ENCODE measurements around the gene RPRD1B.
A peak's percentile ranks its signal among the peaks of the same experiment; 100 is the strongest.
"Not testable (repeated sequence)": the region's sequence is repeated elsewhere in the genome, so short reads cannot be mapped to it uniquely, and the experiment has no call there.

Gene RPRD1B

DNA sequence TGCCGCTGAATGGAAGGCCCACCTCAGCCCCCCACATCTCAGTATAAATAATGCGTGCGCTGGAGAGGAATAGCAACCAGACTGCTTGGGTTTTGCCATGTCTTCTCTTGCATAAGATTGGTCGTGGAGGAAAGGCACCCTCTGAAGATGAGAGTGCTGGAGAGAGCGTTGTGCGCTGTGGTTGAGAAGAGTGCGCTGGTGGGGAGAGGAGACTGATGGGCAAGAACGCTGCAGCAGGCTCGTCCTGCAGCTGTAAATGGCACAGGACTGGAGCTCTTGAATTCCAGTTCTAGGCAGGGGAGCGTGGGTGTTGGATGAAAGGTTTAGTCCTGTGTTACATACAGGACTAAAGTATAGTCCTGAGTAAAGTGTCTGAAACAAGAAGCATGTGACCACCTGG, 51.5 kb downstream of the RPRD1B start:
- H3K27me3 Mint-ChIP-seq = no peaks in the 10 kb centered on the region
- H3K27ac Mint-ChIP-seq = no peak overlapping the region
- no peak overlapping the region for H3K4me3 Mint-ChIP-seq
- no peak for DNase-seq
- H3K36me3 Mint-ChIP-seq (ENCODE audit: low read depth) = peaks cover 32% of the 10 kb centered on the region
- ATAC-seq = no peak
- no peaks in the 10 kb centered on the region for H3K9me3 Mint-ChIP-seq
- no peaks in the 10 kb centered on the region for H3K4me1 Mint-ChIP-seq

DNA sequence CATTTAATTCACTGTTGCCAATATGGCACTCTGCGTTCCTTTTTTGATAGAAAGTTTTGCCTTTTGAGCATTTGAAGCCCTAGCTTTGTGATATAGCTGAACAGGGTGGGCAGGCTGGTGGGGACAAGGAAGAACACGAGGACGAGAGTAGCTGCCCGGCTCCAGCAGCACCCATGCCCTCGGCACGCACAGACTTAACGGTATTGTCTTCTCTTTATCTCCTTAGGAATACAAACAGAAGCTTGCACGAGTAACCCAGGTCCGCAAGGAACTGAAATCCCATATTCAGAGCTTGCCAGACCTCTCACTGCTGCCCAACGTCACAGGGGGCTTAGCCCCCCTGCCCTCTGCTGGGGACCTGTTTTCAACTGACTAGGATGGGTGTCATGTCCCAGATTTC, 56.0 kb downstream of the RPRD1B start:
- peaks cover 27% of the 10 kb centered on the region for H3K36me3 Mint-ChIP-seq (ENCODE audit: low read depth)
- no peak overlapping the region for H3K27ac Mint-ChIP-seq
- no peak for ATAC-seq
- no peaks in the 10 kb centered on the region for H3K27me3 Mint-ChIP-seq
- no peak overlapping the region for H3K4me3 Mint-ChIP-seq
- no peaks in the 10 kb centered on the region for H3K9me3 Mint-ChIP-seq
- H3K4me1 Mint-ChIP-seq = peaks cover 28% of the 10 kb centered on the region
- no peak for DNase-seq

DNA sequence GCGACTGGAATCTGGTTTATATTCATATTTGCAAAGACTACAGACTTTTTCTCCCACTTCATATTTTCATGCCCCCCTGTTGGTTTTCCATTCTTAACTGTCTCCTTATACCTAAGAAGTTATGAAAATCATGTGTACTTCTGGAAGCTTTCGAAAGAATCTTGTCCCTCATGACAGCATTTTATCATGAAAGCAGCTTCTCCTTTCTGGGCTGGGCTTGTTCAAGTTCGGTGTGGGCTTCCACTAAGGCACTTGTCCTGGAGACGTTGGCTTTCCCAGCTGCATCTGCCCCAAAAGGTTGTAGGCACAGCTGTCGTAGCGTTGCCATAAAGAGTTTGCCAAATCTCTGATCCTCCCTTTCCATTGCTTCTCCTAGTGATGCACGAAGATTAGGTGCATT, 56.5 kb downstream of the RPRD1B start:
- Mint-ChIP-seq H3K27ac (no peak overlapping the region), H3K4me1 (peaks cover 33% of the 10 kb centered on the region)

DNA sequence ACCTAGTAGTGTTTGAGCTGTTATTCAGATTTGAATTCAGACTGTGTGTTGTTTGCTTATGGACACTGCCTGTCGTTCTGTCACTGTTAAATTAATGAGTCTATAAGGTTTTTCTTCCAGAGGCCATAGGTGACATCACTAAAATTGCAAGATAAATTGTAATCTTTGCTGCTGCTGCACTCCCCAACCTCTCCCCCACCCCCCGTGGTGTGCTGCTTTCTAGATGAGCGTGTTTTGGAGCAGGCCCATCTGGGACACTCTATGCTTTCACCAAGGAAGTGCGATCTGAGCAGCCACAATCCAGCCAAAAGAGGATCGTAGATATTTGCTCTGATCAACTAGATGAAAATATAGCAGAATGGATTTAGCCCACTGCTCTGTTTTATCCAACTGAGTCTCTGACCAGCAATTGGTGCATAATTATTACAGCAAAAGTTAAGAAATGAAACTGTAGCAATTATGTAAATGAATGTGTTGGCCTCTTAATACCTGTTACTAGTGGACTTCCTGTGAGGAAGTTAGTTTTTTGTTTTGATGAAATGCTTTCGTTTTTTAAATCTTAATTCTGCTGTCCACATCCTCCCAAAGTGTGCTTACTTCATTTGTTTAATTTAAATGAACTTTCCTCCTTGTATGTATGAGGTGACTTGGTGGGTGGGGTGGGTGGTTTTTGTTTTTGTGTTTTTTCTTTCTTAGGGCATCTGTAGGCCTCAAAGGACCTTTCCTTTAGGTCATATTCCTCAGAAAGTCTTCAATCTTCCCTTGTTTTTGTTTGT, 58.1 kb downstream of the RPRD1B start:
- peaks cover 20% of the 10 kb centered on the region for H3K36me3 Mint-ChIP-seq (ENCODE audit: low read depth)
- H3K27me3 Mint-ChIP-seq = no peaks in the 10 kb centered on the region
- DNase-seq (no peak), ATAC-seq (no peak)
- no peak overlapping the region for H3K4me3 Mint-ChIP-seq
- H3K4me1 Mint-ChIP-seq = peaks cover 36% of the 10 kb centered on the region
- H3K27ac Mint-ChIP-seq = peak overlapping the region; percentile 76
- no peaks in the 10 kb centered on the region for H3K9me3 Mint-ChIP-seq

More for the DNA sequence above, 56.5 kb downstream of the RPRD1B start:
- DNase-seq (no peak), ATAC-seq (no peak)
- Mint-ChIP-seq H3K36me3 (ENCODE audit: low read depth) (peaks cover 25% of the 10 kb centered on the region), H3K4me3 (no peak overlapping the region), H3K9me3 (no peaks in the 10 kb centered on the region), H3K27me3 (no peaks in the 10 kb centered on the region)

DNA sequence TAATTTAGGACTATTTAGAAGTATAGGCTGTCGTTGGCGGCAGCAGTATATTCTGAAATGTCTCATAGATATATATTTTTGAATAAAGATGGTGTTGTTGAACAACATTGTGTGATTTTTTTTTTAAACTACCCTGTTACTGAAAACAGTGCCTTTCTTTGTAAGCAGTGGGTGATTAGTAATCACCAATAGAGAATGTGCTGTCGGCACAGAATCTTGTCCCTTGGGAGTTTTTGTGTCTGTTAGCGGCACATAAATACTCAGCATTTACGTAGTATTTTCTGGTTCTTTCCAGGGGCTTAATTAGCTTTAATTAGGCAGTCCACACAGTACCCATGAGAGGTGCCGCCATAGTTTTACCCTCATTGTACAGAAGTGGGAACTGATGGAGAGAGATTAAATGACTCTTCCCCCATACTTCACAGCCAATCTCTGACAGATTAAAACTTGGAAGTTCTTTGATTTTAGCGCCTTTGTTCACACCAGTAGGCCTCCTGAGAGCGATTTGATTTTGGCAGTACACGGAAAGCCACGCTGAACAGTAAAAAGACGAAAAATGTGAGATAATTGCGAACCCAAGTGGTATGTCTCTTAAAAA, 58.8 kb downstream of the RPRD1B start:
- DNase-seq = no peak
- H3K36me3 Mint-ChIP-seq (ENCODE audit: low read depth) = peaks cover 20% of the 10 kb centered on the region
- peaks cover 36% of the 10 kb centered on the region for H3K4me1 Mint-ChIP-seq
- no peak overlapping the region for H3K27ac Mint-ChIP-seq
- no peak overlapping the region for H3K4me3 Mint-ChIP-seq
- no peaks in the 10 kb centered on the region for H3K9me3 Mint-ChIP-seq
- no peaks in the 10 kb centered on the region for H3K27me3 Mint-ChIP-seq
- ATAC-seq = no peak

DNA sequence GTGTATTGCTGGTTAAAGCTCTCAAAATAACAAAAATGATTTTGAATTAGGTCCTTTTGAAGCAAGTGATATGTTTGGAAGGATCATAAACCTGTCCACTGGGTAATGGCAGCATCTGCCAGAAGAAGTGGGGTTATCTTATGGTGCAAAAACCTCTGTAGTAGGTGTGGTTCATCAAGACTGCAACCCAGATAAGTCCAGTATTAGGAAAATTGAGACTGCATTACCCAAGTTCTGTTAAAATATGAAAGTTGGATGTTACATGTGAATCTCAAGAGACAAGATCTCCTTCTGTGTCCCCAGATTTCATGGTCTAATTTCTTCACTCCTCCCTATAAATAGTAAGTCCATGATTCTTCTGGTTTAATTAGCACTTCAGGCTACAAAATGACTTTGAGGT, 59.4 kb downstream of the RPRD1B start:
- no peak overlapping the region for H3K27ac Mint-ChIP-seq

DNA sequence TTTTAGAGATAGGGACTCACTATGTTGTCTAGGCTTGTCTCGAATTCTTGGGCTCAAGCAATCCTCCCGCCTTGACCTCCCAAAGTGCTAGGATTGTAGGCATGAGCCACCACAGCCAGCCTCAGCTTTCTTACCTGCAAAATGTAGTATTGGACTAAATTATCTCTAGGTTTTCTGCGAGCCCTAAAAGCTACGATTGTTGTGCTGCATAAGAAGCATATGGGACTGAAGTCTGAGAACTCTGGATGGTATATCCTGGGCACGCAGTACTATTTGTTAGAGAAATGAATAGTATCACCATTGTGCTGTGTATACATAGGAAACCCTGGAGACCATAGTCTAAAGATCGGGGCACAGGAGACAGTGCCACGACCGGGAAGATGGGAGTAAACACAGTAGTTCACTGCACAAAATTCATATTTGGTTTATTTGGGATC, 60.1 kb downstream of the RPRD1B start:
- H3K9me3 Mint-ChIP-seq = no peaks in the 10 kb centered on the region
- H3K4me3 Mint-ChIP-seq = no peak overlapping the region
- ATAC-seq = no peak
- DNase-seq = no peak
- peaks cover 36% of the 10 kb centered on the region for H3K4me1 Mint-ChIP-seq
- H3K27ac Mint-ChIP-seq = no peak overlapping the region
- H3K36me3 Mint-ChIP-seq (ENCODE audit: low read depth) = peaks cover 20% of the 10 kb centered on the region
- H3K27me3 Mint-ChIP-seq = no peaks in the 10 kb centered on the region

More for the DNA sequence above, 59.4 kb downstream of the RPRD1B start:
- Mint-ChIP-seq H3K9me3 (no peaks in the 10 kb centered on the region), H3K4me3 (no peak overlapping the region), H3K4me1 (peaks cover 36% of the 10 kb centered on the region), H3K36me3 (ENCODE audit: low read depth) (peaks cover 20% of the 10 kb centered on the region), H3K27me3 (no peaks in the 10 kb centered on the region)
- ATAC-seq = no peak
- no peak for DNase-seq

DNA sequence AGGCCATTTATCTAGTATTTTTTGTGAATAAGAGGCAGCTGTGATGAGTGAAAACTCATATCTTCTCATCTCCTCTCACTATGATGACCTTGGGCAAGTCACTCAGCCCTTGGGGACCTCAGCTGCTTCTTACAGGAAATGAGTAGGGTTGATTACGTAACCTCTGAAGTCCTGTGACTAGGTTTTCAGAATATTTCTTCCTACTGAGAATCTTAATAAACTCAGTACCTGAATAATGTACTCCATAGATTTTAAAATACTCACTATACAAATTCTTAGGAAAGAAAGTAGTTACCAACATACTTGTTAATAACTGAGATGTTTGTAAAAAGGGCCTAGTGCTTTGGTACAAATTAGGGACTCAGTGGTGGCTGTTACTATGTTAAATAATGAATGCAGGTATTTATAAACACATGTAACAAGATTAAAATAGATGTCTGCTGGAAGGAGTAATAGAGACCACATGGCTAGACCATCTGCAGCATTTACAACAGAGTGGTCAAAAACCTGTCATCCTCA, 60.9 kb downstream of the RPRD1B start:
- peaks cover 17% of the 10 kb centered on the region for H3K36me3 Mint-ChIP-seq (ENCODE audit: low read depth)
- H3K9me3 Mint-ChIP-seq = no peaks in the 10 kb centered on the region
- no peak overlapping the region for H3K4me3 Mint-ChIP-seq
- H3K27ac Mint-ChIP-seq = peak overlapping the region; percentile 40
- H3K27me3 Mint-ChIP-seq = no peaks in the 10 kb centered on the region
- ATAC-seq (peak; percentile 52), DNase-seq (peak; percentile 12)
- H3K4me1 Mint-ChIP-seq = peaks cover 36% of the 10 kb centered on the region

DNA sequence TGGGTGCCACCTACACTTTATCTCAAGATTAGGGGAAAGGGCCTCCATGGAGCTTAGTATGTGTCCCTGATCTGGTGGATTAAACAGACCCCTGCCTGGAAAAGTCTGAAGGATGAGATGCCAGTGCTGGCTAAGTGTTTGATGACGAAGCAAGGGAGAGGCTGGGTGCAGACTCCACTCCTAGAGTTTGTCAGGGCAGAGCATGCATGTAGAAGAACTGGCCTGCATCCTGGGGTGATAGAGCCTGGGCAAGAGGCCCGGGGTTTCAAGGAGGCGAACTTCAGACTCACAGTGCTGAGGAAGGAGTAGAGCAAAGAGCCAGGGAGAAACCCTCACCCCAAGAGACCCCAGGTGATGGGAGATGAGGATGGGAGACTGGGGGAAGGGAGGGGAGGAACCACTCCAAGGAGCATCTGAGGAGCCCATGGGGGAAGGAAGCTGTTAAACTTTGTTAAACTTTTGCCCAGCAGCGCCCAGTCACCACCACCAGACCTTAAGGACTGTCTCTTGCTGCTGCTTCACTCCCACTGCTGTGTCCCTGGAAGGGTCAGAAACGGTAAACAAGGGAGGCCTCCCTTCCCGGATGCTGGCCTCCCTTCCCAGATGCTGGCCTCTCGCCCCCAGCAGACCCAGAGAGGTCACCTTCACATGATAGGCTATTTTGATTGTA, 61.6 kb downstream of the RPRD1B start:
- peaks cover 11% of the 10 kb centered on the region for H3K36me3 Mint-ChIP-seq (ENCODE audit: low read depth)
- H3K4me1 Mint-ChIP-seq = peaks cover 36% of the 10 kb centered on the region
- no peaks in the 10 kb centered on the region for H3K27me3 Mint-ChIP-seq
- peak; percentile 20 for ATAC-seq
- DNase-seq = no peak
- H3K27ac Mint-ChIP-seq = peak overlapping the region; percentile 40
- H3K4me3 Mint-ChIP-seq = no peak overlapping the region
- peaks cover 3% of the 10 kb centered on the region for H3K9me3 Mint-ChIP-seq

DNA sequence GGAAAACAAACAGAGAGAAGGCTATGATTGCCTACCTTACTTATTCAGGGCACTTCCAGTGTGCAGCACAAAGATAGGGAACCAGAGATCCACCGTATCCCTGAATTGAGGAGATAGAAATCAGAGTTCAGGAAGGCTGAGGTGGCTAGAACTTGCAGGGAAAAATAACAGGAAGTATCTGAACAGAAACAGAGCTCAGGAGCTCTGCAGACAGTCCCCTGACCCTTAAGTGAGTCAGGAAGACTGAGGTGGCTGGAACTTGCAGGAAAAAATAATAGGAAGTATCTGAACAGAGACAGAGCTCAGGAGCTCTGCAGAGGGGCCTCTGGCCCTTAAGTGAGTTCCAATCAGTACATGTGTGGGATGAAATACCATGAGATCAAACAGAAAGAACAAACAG, 65.4 kb downstream of the RPRD1B start:
- Mint-ChIP-seq H3K36me3 (ENCODE audit: low read depth) (peaks cover 6% of the 10 kb centered on the region), H3K27ac (no peak overlapping the region), H3K9me3 (peaks cover 10% of the 10 kb centered on the region), H3K4me3 (no peak overlapping the region), H3K4me1 (peaks cover 13% of the 10 kb centered on the region), H3K27me3 (no peaks in the 10 kb centered on the region)
- DNase-seq (no peak), ATAC-seq (no peak)

DNA sequence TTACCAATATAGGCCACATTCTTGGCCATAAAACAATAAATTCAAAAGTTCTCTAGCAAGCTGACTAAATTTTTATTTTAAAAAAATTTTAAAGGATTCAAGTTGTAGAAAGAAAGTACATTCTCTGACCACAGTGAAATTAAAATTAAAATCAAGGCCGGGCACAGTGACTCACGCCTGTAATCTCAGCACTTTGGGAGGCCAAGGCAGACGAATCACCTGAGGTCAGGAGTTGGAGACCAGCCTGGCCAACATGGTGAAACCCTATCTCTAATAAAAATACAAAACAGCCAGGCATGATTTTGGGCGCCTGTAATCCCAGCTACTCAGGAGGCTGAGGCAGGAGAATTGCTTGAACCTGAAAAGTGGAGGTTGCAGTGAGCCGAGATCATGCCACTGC, 68.7 kb downstream of the RPRD1B start:
- not testable (repeated sequence) for H3K27me3 Mint-ChIP-seq, DNase-seq
- H3K9me3 Mint-ChIP-seq = peaks cover 10% of the 10 kb centered on the region

DNA sequence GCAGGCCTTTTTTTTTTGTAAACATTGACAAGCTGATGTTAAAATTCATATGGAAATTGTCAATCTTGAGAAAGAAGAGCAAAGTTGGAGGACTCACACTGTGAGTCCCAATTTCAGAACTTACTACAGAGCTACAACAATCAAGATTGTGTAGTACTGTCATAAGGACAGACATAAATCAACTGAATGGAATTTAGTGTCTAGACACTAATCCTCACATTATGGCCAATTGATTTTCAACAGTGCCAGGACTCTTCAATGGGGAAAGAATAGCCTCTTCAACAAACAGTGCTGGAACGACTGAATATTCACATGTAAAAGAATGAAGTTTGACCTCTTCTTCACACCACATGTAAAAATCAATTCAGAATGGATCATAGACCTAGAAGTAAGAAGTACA, 70.7 kb downstream of the RPRD1B start:
- no peak overlapping the region for H3K27ac Mint-ChIP-seq
- H3K4me1 Mint-ChIP-seq = no peaks in the 10 kb centered on the region
- no peak for DNase-seq
- peaks cover 6% of the 10 kb centered on the region for H3K36me3 Mint-ChIP-seq (ENCODE audit: low read depth)
- no peak overlapping the region for H3K4me3 Mint-ChIP-seq
- no peaks in the 10 kb centered on the region for H3K27me3 Mint-ChIP-seq
- ATAC-seq = no peak
- peaks cover 10% of the 10 kb centered on the region for H3K9me3 Mint-ChIP-seq

More for the DNA sequence above, 68.7 kb downstream of the RPRD1B start:
- H3K4me1 Mint-ChIP-seq; H3K27ac Mint-ChIP-seq; ATAC-seq; H3K4me3 Mint-ChIP-seq; H3K36me3 Mint-ChIP-seq (ENCODE audit: low read depth): not testable (repeated sequence)

DNA sequence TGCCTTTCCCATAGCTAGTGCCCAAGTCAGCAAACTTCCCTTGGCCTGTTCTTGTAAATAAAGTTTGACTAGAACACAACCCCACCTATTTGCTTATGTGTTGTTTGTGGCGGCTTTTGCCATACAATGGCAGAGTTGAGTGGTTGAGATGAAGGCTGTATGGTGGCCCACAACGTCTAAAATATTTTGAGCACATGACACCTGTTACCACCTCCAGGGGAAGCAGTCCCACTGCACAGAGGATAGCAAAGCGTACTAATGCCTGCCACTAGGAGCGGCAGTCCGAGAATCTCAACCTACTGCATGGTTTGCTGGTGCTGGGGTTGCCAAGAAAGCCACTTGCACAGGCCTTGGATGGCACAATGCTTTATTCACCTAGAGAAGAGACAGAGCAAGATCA, 72.9 kb downstream of the RPRD1B start:
- ATAC-seq (no peak), DNase-seq (no peak)
- Mint-ChIP-seq H3K36me3 (ENCODE audit: low read depth) (no peaks in the 10 kb centered on the region), H3K27ac (no peak overlapping the region), H3K4me1 (no peaks in the 10 kb centered on the region), H3K4me3 (no peak overlapping the region), H3K9me3 (no peaks in the 10 kb centered on the region), H3K27me3 (no peaks in the 10 kb centered on the region)

DNA sequence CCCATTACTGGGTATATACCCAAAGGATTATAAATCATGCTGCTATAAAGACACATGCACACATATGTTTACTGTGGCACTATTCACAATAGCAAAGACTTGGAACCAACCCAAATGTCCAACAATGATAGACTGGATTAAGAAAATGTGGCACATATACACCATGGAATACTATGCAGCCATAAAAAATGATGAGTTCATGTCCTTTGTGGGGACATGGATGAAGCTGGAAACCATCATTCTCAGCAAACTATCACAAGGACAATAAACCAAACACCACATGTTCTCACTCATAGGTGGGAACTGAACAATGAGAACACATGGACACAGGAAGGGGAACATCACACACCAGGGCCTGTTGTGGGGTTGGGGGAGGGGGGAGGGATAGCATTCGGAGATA, 73.8 kb downstream of the RPRD1B start:
- H3K36me3 Mint-ChIP-seq (ENCODE audit: low read depth) = not testable (repeated sequence)

DNA sequence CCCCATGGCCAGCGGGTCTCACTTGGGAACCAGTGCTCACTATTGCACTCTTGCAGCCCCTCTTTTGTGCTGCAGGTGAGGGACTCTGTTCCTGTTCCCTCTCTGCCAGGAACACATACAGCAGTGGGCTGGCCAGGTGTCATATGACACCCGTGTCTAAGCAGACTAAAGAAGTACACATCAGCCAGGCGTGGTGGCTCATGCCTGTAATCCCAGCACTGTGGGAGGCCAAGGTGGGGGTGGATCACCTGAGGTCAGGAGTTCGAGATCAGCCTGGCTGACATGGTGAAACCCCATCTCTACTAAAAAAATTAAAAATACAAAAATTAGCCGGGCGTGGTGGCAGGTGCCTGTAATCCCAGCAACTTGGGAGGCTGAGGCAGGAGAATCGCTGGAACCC, 74.4 kb downstream of the RPRD1B start:
- H3K36me3 Mint-ChIP-seq (ENCODE audit: low read depth); H3K4me1 Mint-ChIP-seq; H3K4me3 Mint-ChIP-seq; DNase-seq; H3K27me3 Mint-ChIP-seq; H3K27ac Mint-ChIP-seq; ATAC-seq; H3K9me3 Mint-ChIP-seq: not testable (repeated sequence)

More for the DNA sequence above, 73.8 kb downstream of the RPRD1B start:
- H3K27ac Mint-ChIP-seq, H3K27me3 Mint-ChIP-seq, H3K4me3 Mint-ChIP-seq, H3K4me1 Mint-ChIP-seq, DNase-seq, ATAC-seq, H3K9me3 Mint-ChIP-seq: not testable (repeated sequence)

All from activated naive CD8-positive, alpha-beta T cell treated with anti-CD3 and anti-CD28 coated beads, Interleukin-2, amount 50 U/mL, for 24 hours (primary cell).